Coronary artery (tissue), 2 donors: ENCODE results near the gene FEZF1.

Source experiments
- DNase-seq: peaks from one replicate; pipeline ENCODE4 v3.0.0-alpha.2; 2017; ENCODE audit warnings: low spot score
- H3K27ac ChIP-seq, 2 donors: fragments of 200-600 bp; sonication (generic); one replicate each; pipeline ENCODE4 v1.5.1; 2016 to 2019
- H3K4me3 ChIP-seq: fragments of 200-600 bp; sonication (generic); 2 replicates; pipeline ENCODE4 v1.5.1; 2016; ENCODE audit warnings: mild to moderate bottlenecking, moderate library complexity
- CTCF ChIP-seq: fragments of 200-600 bp; sonication (generic); IDR thresholded peaks from one replicate; pipeline ENCODE4 v1.5.1; 2019; ENCODE audit warnings: antibody characterized with exemption

FEZF1 gene

GRCh38 chr7:122307228-122307621 lies 2.7 kb upstream of the FEZF1 start:
- Histone ChIP-seq H3K27ac (no peak overlapping the region), H3K4me3 (no peak overlapping the region)
- no peak for TF ChIP-seq CTCF
- no peak for DNase-seq

GRCh38 chr7:122306320-122307227 lies 2.0 kb upstream of the FEZF1 start:
- no peak overlapping the region for H3K27ac ChIP-seq
- peak overlapping the region; percentile 55 for H3K4me3 ChIP-seq
- no peak for TF ChIP-seq CTCF
- DNase-seq = no peak

- TF ChIP-seq CTCF = no peak
- Histone ChIP-seq H3K4me3 (peak overlapping the region; percentile 55), H3K27ac (no peak overlapping the region)
- no peak for DNase-seq
Measured at GRCh38 chr7:122305475-122306319, 1.1 kb upstream of the FEZF1 start.

- DNase-seq = no peak
- no peak for TF ChIP-seq CTCF
Measured at GRCh38 chr7:122304996-122305421, 459 bp upstream of the FEZF1 start.

GRCh38 chr7:122303531-122304318 lies 825 bp downstream of the FEZF1 start:
- DNase-seq = no peak
- Histone ChIP-seq H3K27ac (no peak overlapping the region), H3K4me3 (peak overlapping the region; percentile 55)
- TF ChIP-seq CTCF = no peak

More at GRCh38 chr7:122304996-122305421, 459 bp upstream of the FEZF1 start:
- Histone ChIP-seq H3K4me3 (peak overlapping the region; percentile 55), H3K27ac (no peak overlapping the region)

- DNase-seq = no peak
Measured at GRCh38 chr7:122302761-122303530, 1.6 kb downstream of the FEZF1 start.

More at GRCh38 chr7:122302761-122303530, 1.6 kb downstream of the FEZF1 start:
- Histone ChIP-seq H3K4me3 (no peak overlapping the region), H3K27ac (no peak overlapping the region)
- TF ChIP-seq CTCF = no peak
